Measurements from ENCODE around the gene ACOT8. TPM values are rescaled to one million over a fixed set of nuclear protein-coding genes. Genes with fewer than 3 reads are reported as not detected.
A peak's percentile ranks its signal among the peaks of the same experiment; 100 is the strongest.
"Not testable (repeated sequence)": the region's sequence is repeated elsewhere in the genome, so short reads cannot be mapped to it uniquely, and the experiment has no call there.

The ACOT8 gene
- total and polyA plus RNA-seq, 11 donors: 22.5 to 57.8 (median 32.4) TPM

GRCh38 chr20:45880988-45881788 lies 24.0 kb upstream of the ACOT8 start, which contains the start of gene ZSWIM1:
Gene ZSWIM1, plus strand, starts transcription at chr20:45881227. Its CDS starts 1,366 bp downstream, at chr20:45882593.
- WGBS, 4 donors: 0 to 1% (median 1%) methylated on average over 23 of the region's 23 CpGs
- Histone ChIP-seq H3K4me1 (peaks cover 0 to 34% (median 15%) of the 10 kb centered on the region in 12 donors), H3K9me3 (no peaks in the 10 kb centered on the region), H3K4me3 (peak within 1 kb of the TSS; percentile 41 to 92 (median 69)), H3K27me3 (no peaks in the 10 kb centered on the region), H3K27ac (peak within 1 kb of the TSS in 11 of 12 donors; percentile 79 to 90 (median 87)), H3K36me3 (peaks cover 0 to 62% (median 42%) of the 10 kb centered on the region in 9 donors)
- TF ChIP-seq POLR2A (IDR thresholded peaks at IDR 0.05) (peak in 1 of 2 donors; percentile 75), CTCF (IDR thresholded peaks at IDR 0.05) (no peak)
- intact Hi-C loops (cut with DNase I): no loop called here
- DNase-seq (peak; percentile 99), ATAC-seq (peak; percentile 97 to 99 (median 98))

- DNase-seq (peak in 1 of 5 donors; percentile 65), ATAC-seq (peak in 1 of 4 donors; percentile 19)
- TF ChIP-seq POLR2A (IDR thresholded peaks at IDR 0.05): no peak
- TF ChIP-seq CTCF (IDR thresholded peaks at IDR 0.05): no peak
- intact Hi-C loops (cut with DNase I): no loop called here
- Histone ChIP-seq H3K36me3 (peaks cover 0 to 37% (median 30%) of the 10 kb centered on the region in 9 donors), H3K4me3 (no peak overlapping the region), H3K9me3 (no peaks in the 10 kb centered on the region), H3K27me3 (no peaks in the 10 kb centered on the region), H3K27ac (no peak overlapping the region), H3K4me1 (peaks cover 0 to 20% (median 15%) of the 10 kb centered on the region in 12 donors)
- WGBS, 4 donors: 69 to 87% (median 81%) methylated on average over 11 to 13 of the region's 13 CpGs
Measured at GRCh38 chr20:45878076-45878761, 21.0 kb upstream of the ACOT8 start.

GRCh38 chr20:45874576-45874975 lies 17.4 kb upstream of the ACOT8 start:
- no peak overlapping the region for H3K4me3 ChIP-seq
- intact Hi-C loops (cut with DNase I): no loop called here
- H3K4me1 ChIP-seq: peaks cover 0 to 2% (median 0%) of the 10 kb centered on the region in 12 donors
- no peak for DNase-seq
- H3K9me3 ChIP-seq: no peaks in the 10 kb centered on the region
- no peak overlapping the region for H3K27ac ChIP-seq
- H3K36me3 ChIP-seq: peaks cover 0 to 28% (median 20%) of the 10 kb centered on the region in 9 donors
- no peak for ATAC-seq
- TF ChIP-seq CTCF (IDR thresholded peaks at IDR 0.05): no peak
- no peak for TF ChIP-seq POLR2A (IDR thresholded peaks at IDR 0.05)
- H3K27me3 ChIP-seq: no peaks in the 10 kb centered on the region
- 57 to 74% (median 71%) methylated on average over 4 of the region's 4 CpGs for WGBS, 4 donors

GRCh38 chr20:45874104-45874481 lies 16.9 kb upstream of the ACOT8 start:
- H3K27ac ChIP-seq; H3K27me3 ChIP-seq; DNase-seq; H3K9me3 ChIP-seq; H3K4me3 ChIP-seq; intact Hi-C loops (cut with DNase I); H3K4me1 ChIP-seq; ATAC-seq: not testable (repeated sequence)
- WGBS, 4 donors: 92 to 95% (median 94%) methylated on average over 10 of the region's 10 CpGs
- H3K36me3 ChIP-seq: peaks cover 0 to 27% (median 20%) of the 10 kb centered on the region in 9 donors

Data from heart left ventricle (tissue), 16 donors.